RWPE1 (cell line): ENCODE measurements around the gene DPH6.
A peak's percentile ranks its signal among the peaks of the same experiment; 100 is the strongest.

Experiments
- CTCF ChIA-PET: fragments of 350-600 bp; sonication (Branson Sonifier 250); formaldehyde crosslinking; extraction: SDS; loops from one replicate; lab custom pipeline; 2021; lab: Yijun Ruan, JAX
- POLR2A ChIA-PET: fragments of 400-600 bp; formaldehyde crosslinking; extraction: SDS; loops from one replicate; lab custom pipeline; 2020; ENCODE audit warnings: antibody characterized with exemption; ENCODE audit not compliant: low non-redundant PET; lab: Yijun Ruan, JAX
- DNase-seq: peaks from one replicate; pipeline ENCODE4 v3.0.0; 2012; ENCODE audit warnings: low spot score
- H3K27ac ChIP-seq: fragments of 450-650 bp; 2 replicates; pipeline ENCODE4 v1.5.1; 2017
- CTCF ChIP-seq: fragments of 450-650 bp; conservative IDR thresholded peaks from 2 replicates; pipeline ENCODE4 v1.5.1; 2017; ENCODE audit warnings: low read depth, mild to moderate bottlenecking

DPH6 gene

GRCh38 chr15:35458176-35458856 lies 87.6 kb downstream of the DPH6 start:
- CTCF ChIA-PET, result interaction anchor here (0.6 kb wide), 1 partner anchor 14 kb away, joined by 3 read pairs; no protein-coding TSS in a partner anchor
- DNase-seq, result peak; percentile 35
- H3K27ac ChIP-seq, result no peak overlapping the region
- POLR2A ChIA-PET, result no interaction called here
- TF ChIP-seq CTCF, result no peak

- no peak overlapping the region for H3K27ac ChIP-seq
- CTCF ChIA-PET, result interaction anchor here (0.9 kb wide), 1 partner anchor 11 kb away, joined by 4 read pairs; no protein-coding TSS in a partner anchor
- no peak for TF ChIP-seq CTCF
- no peak for DNase-seq
- POLR2A ChIA-PET, result no interaction called here
These were observed 90.8 kb downstream of the DPH6 start for GRCh38 chr15:35455201-35455600.

GRCh38 chr15:35450492-35450891 lies 95.5 kb downstream of the DPH6 start:
- CTCF ChIA-PET, result interaction anchor here (0.6 kb wide), 1 partner anchor 86 kb away, joined by 3 read pairs; no protein-coding TSS in a partner anchor
- no peak for TF ChIP-seq CTCF
- POLR2A ChIA-PET, result no interaction called here
- H3K27ac ChIP-seq, result no peak overlapping the region
- no peak for DNase-seq

GRCh38 chr15:35448294-35448693 lies 97.7 kb downstream of the DPH6 start:
- peak; percentile 21; the same call in 1 of the 2 replicates for TF ChIP-seq CTCF
- no peak overlapping the region for H3K27ac ChIP-seq
- peak; percentile 13 for DNase-seq
- POLR2A ChIA-PET, result no interaction called here
- CTCF ChIA-PET, result no interaction called here

- CTCF ChIA-PET, result interaction anchor here (0.6 to 2.1 kb wide), 4 partner anchors 155 to 367 kb away, joined by 3 to 13 read pairs (median 4); no protein-coding TSS in a partner anchor
- POLR2A ChIA-PET, result no interaction called here
- no peak for DNase-seq
- no peak overlapping the region for H3K27ac ChIP-seq
- no peak for TF ChIP-seq CTCF
These were observed 100.1 kb downstream of the DPH6 start for GRCh38 chr15:35445891-35446290.

GRCh38 chr15:35444557-35445204 lies 101.3 kb downstream of the DPH6 start:
- TF ChIP-seq CTCF, result peak; percentile 91
- ChIA-PET POLR2A (interaction anchor here (0.6 kb wide), 1 partner anchor 426 kb away, joined by 5 read pairs; no protein-coding TSS in a partner anchor), CTCF (interaction anchor here (0.5 to 2.8 kb wide), 40 partner anchors 8 to 1662 kb away, joined by 3 to 59 read pairs (median 4); no protein-coding TSS in a partner anchor)
- peak; percentile 26 for DNase-seq
- no peak overlapping the region for H3K27ac ChIP-seq
